ENCODE results near the gene PACS2.

DNA sequence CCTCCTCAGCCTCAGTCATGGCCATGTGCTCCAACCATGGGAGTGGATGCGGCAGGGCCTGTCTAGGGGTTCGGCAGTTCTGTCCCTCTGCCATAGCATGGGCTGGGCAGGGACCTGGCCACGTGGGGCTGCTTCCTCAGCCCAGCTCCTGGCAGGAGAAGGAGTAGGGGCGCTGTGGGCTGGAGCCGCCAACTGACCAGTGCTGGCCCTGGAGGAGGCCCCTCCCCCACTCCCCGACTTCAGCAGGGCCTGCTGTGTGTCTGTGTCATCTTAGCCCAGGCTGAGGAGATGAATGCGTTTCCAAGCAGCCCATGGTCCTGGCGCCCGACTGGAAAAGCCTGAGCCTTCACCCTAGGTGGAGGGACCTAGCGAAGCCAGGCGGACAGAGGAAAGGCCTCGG, 2.7 kb upstream of the PACS2 start:
- TF ChIP-seq, protein P1, sequence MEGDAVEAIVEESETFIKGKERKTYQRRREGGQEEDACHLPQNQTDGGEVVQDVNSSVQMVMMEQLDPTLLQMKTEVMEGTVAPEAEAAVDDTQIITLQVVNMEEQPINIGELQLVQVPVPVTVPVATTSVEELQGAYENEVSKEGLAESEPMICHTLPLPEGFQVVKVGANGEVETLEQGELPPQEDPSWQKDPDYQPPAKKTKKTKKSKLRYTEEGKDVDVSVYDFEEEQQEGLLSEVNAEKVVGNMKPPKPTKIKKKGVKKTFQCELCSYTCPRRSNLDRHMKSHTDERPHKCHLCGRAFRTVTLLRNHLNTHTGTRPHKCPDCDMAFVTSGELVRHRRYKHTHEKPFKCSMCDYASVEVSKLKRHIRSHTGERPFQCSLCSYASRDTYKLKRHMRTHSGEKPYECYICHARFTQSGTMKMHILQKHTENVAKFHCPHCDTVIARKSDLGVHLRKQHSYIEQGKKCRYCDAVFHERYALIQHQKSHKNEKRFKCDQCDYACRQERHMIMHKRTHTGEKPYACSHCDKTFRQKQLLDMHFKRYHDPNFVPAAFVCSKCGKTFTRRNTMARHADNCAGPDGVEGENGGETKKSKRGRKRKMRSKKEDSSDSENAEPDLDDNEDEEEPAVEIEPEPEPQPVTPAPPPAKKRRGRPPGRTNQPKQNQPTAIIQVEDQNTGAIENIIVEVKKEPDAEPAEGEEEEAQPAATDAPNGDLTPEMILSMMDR (IDR thresholded peaks at IDR 0.05; ENCODE audit: poor library complexity): no peak
- no peak for TF ChIP-seq EZH2phosphoT487 (IDR thresholded peaks at IDR 0.05; ENCODE audit: low read depth, severe bottlenecking, unreplicated experiment)
- TF ChIP-seq EZH2 (IDR thresholded peaks at IDR 0.05; ENCODE audit: borderline replicate concordance): no peak
